SK-N-SH (cell line): ENCODE results near the gene RNASE9. TPM values are rescaled to one million over a fixed set of nuclear protein-coding genes. Genes with fewer than 3 reads are reported as not detected.

Experiments
- CTCF ChIA-PET: fragments of 300-600, 350-600 bp; formaldehyde crosslinking; extraction: SDS; loops from one replicate; lab custom pipeline; 2021; lab: Yijun Ruan, JAX
- POLR2A ChIA-PET: fragments of 350-600 bp; sonication (Branson Sonifier 250); formaldehyde crosslinking; extraction: SDS; loops from one replicate; lab custom pipeline; 2020; ENCODE audit warnings: antibody characterized with exemption, inconsistent platforms; lab: Yijun Ruan, JAX
- DNase-seq: peaks from one replicate; pipeline ENCODE4 v3.0.0; 2012
- H2AFZ ChIP-seq: fragments of 200-600 bp; sonication (generic); 2 replicates; pipeline ENCODE4 v1.8.1; 2016; ENCODE audit warnings: antibody characterized with exemption, mild to moderate bottlenecking, low read depth
- H3F3A ChIP-seq: fragments of 200-600 bp; sonication (generic); replicated peaks from 2 replicates; pipeline ENCODE3; 2016; ENCODE audit warnings: antibody characterized with exemption, mild to moderate bottlenecking; ENCODE audit not compliant: insufficient read depth
- H3K27ac ChIP-seq, 2 experiments: fragments of 200-500 bp in 1 of 2; fragments of 200-600 bp in 1 of 2; sonication (Bioruptor generic) in 1 of 2; sonication (generic), shearing (Covaris generic) in 1 of 2; 2 replicates each; pipeline versions ENCODE4 v1.5.1 to v1.6.1; 2014 to 2016; ENCODE audit warnings: low read depth in 2 of 2, inconsistent platforms in 1 of 2, low read length in 1 of 2, mild to moderate bottlenecking in 1 of 2, mixed read lengths in 1 of 2
- H3K27me3 ChIP-seq: fragments of 200-600 bp; sonication (generic), shearing (Covaris generic); 2 replicates; pipeline ENCODE4 v1.6.1; 2016; ENCODE audit warnings: mixed run types; ENCODE audit not compliant: insufficient read depth
- H3K36me3 ChIP-seq, 2 experiments: fragments of 200-500 bp in 1 of 2; fragments of 200-600 bp in 1 of 2; sonication (Bioruptor generic) in 1 of 2; sonication (generic) in 1 of 2; replicated peaks in 1 of 2; 2 replicates each; pipeline versions ENCODE3 to v1.5.1; 2014 to 2016; ENCODE audit warnings: low read length in 1 of 2, mild to moderate bottlenecking in 1 of 2; ENCODE audit not compliant: insufficient read depth in 2 of 2, control insufficient read depth in 1 of 2
- H3K4me1 ChIP-seq, 2 experiments: fragments of 200-500 bp in 1 of 2; fragments of 200-600 bp in 1 of 2; sonication (Bioruptor generic) in 1 of 2; sonication (generic), shearing (Covaris generic) in 1 of 2; 2 replicates each; pipeline versions ENCODE4 v1.5.1 to v1.6.1; 2014 to 2016; ENCODE audit warnings: low read depth in 1 of 2, low read length in 1 of 2, mixed run types in 1 of 2; ENCODE audit not compliant: insufficient read depth in 2 of 2, control insufficient read depth in 1 of 2
- H3K4me2 ChIP-seq: fragments of 200-600 bp; sonication (generic), shearing (Covaris generic); 2 replicates; pipeline ENCODE4 v1.6.1; 2017; ENCODE audit warnings: mixed run types
- H3K4me3 ChIP-seq, 2 experiments: fragments of 200-500 bp in 1 of 2; fragments of 200-600 bp in 1 of 2; sonication (Bioruptor generic) in 1 of 2; sonication (generic), shearing (Covaris generic) in 1 of 2; 2 replicates each; pipeline versions ENCODE4 v1.5.1 to v1.8.1; 2014 to 2016; ENCODE audit warnings: low read depth in 2 of 2, inconsistent platforms in 1 of 2, low read length in 1 of 2, mild to moderate bottlenecking in 1 of 2, mixed read lengths in 1 of 2, moderate library complexity in 1 of 2
- H3K79me2 ChIP-seq: fragments of 200-600 bp; sonication (generic); 2 replicates; pipeline ENCODE4 v1.8.1; 2017; ENCODE audit warnings: mild to moderate bottlenecking; ENCODE audit not compliant: insufficient read depth
- H3K9ac ChIP-seq: fragments of 200-600 bp; sonication (generic); 2 replicates; pipeline ENCODE4 v1.6.1; 2017; ENCODE audit warnings: mixed run types
- H3K9me2 ChIP-seq: fragments of 200-600 bp; sonication (generic); 2 replicates; pipeline ENCODE4 v1.6.1; 2017; ENCODE audit warnings: mixed run types
- H3K9me3 ChIP-seq: fragments of 200-600 bp; sonication (generic); 2 replicates; pipeline ENCODE4 v1.6.1; 2017; ENCODE audit warnings: mixed run types, mild to moderate bottlenecking, moderate library complexity
- H4K20me1 ChIP-seq: fragments of 200-600 bp; sonication (generic); 2 replicates; pipeline ENCODE4 v1.6.1; 2017; ENCODE audit warnings: mild to moderate bottlenecking, mixed run types; ENCODE audit not compliant: insufficient read depth
- CTCF ChIP-seq: fragments of 200-600 bp; sonication (generic); IDR thresholded peaks from 2 replicates; pipeline ENCODE4 v1.6.1; 2017; ENCODE audit warnings: antibody characterized with exemption, mild to moderate bottlenecking, moderate library complexity
- EP300 ChIP-seq, 2 experiments: IDR thresholded peaks; 2 replicates each; pipeline versions ENCODE4 v1.4.0 to v1.6.1; 2012; ENCODE audit warnings: borderline replicate concordance in 1 of 2, low read depth in 1 of 2, low read length in 1 of 2
- FOXJ3 ChIP-seq: sonication (generic); formaldehyde crosslinking; IDR thresholded peaks from 2 replicates; pipeline ENCODE4 v1.5.1; 2020; ENCODE audit warnings: mild to moderate bottlenecking, missing genetic modification reagents
- GATA2 ChIP-seq: sonication (generic); formaldehyde crosslinking; IDR thresholded peaks from 2 replicates; pipeline ENCODE4 v1.5.0; 2020; ENCODE audit warnings: mild to moderate bottlenecking, missing genetic modification reagents
- JUND ChIP-seq: IDR thresholded peaks from 2 replicates; pipeline ENCODE4 v1.4.0; 2012
- MXI1 ChIP-seq: IDR thresholded peaks from 2 replicates; pipeline ENCODE4 v1.6.1; 2012; ENCODE audit warnings: mild to moderate bottlenecking, low read depth, low read length, improper control_type of control experiment
- NFIC ChIP-seq: IDR thresholded peaks from 2 replicates; pipeline ENCODE4 v1.4.0; 2012; ENCODE audit warnings: borderline replicate concordance
- NRF1 ChIP-seq: IDR thresholded peaks from 2 replicates; pipeline ENCODE4 v1.6.1; 2012; ENCODE audit warnings: low read depth, mild to moderate bottlenecking, low read length
- POLR2AphosphoS5 ChIP-seq: IDR thresholded peaks from 2 replicates; pipeline ENCODE4 v1.6.1; 2012; ENCODE audit warnings: low read depth, low read length
- RAD21 ChIP-seq: IDR thresholded peaks from 2 replicates; pipeline ENCODE4 v1.6.1; 2012; ENCODE audit warnings: mild to moderate bottlenecking, low read length
- SIN3A ChIP-seq: IDR thresholded peaks from 2 replicates; pipeline ENCODE4 v1.6.1; 2012; ENCODE audit warnings: low read depth, mild to moderate bottlenecking, low read length, moderate library complexity, borderline replicate concordance
- SMC3 ChIP-seq: IDR thresholded peaks from 2 replicates; pipeline ENCODE4 v1.6.1; 2012; ENCODE audit warnings: low read depth, low read length, improper control_type of control experiment
- USF1 ChIP-seq: IDR thresholded peaks from 2 replicates; pipeline ENCODE4 v1.4.0; 2012; ENCODE audit warnings: low read depth, borderline replicate concordance
- USF2 ChIP-seq: fragments of 150-350 bp; IDR thresholded peaks from 2 replicates; pipeline ENCODE4 v1.6.1; 2017; ENCODE audit warnings: antibody characterized with exemption, low read length, low read depth, borderline replicate concordance
- WGBS: methylation state at CpG from one replicate; pipeline ENCODE4 v1.1.6; 2017; ENCODE audit warnings: low lambda C conversion rate; 5-methylcytosine and 5-hydroxymethylcytosine counted together
- polyA plus RNA-seq, 3 experiments: library from polyadenylated mRNA; depleted of rRNA; stranded (reverse); fragments of >200 nt; gene quantifications; 2 replicates each; pipeline ENCODE4 v1.2.3, GENCODE V29; 2012

Gene RNASE9
- polyA plus RNA-seq, 1 of the 3 experiments (the other 2 are of a cell fraction), result not detected

GRCh38 chr14:20555845-20556244, 5.0 kb downstream of the RNASE9 start:
- 3% methylated on average over 3 of the region's 3 CpGs for WGBS
- CTCF ChIA-PET, result interaction anchor here (2.4 kb wide), 1 partner anchor 25 kb away, joined by 9 read pairs; no protein-coding TSS in a partner anchor

GRCh38 chr14:20553024-20553423, 7.8 kb downstream of the RNASE9 start:
- Histone ChIP-seq H3K9me2 (no peaks in the 10 kb centered on the region), H2AFZ (no peak overlapping the region), H3K27ac (no peak overlapping the region), H3K4me2 (no peak overlapping the region), H3K9me3 (no peaks in the 10 kb centered on the region), H3K27me3 (peaks cover 49% of the 10 kb centered on the region), H3K4me1 (no peaks in the 10 kb centered on the region), H4K20me1 (no peaks in the 10 kb centered on the region), H3F3A (no peaks in the 10 kb centered on the region), H3K4me3 (no peak overlapping the region), H3K36me3 (no peaks in the 10 kb centered on the region), H3K9ac (no peak overlapping the region), H3K79me2 (no peaks in the 10 kb centered on the region)
- TF ChIP-seq POLR2AphosphoS5 (no peak), EP300 (IDR thresholded peaks at IDR 0.05; ENCODE audit: borderline replicate concordance in 1 of 2, low read depth in 1 of 2, low read length in 1 of 2) (no peak), FOXJ3 (CRISPR knock-in tag) (no peak), SIN3A (no peak), USF1 (no peak)
- DNase-seq, result no peak
- POLR2A ChIA-PET, result no interaction called here
- CTCF ChIA-PET, result no interaction called here

More at GRCh38 chr14:20555845-20556244, 5.0 kb downstream of the RNASE9 start:
- Histone ChIP-seq H3K4me1 (no peaks in the 10 kb centered on the region), H3K36me3 (no peaks in the 10 kb centered on the region), H3K27me3 (peaks cover 35% of the 10 kb centered on the region), H3K27ac (no peak overlapping the region), H3K9ac (no peak overlapping the region), H4K20me1 (no peaks in the 10 kb centered on the region), H3K9me2 (no peaks in the 10 kb centered on the region), H3K4me2 (no peak overlapping the region), H3K79me2 (no peaks in the 10 kb centered on the region), H3K4me3 (no peak overlapping the region), H3K9me3 (no peaks in the 10 kb centered on the region), H3F3A (no peaks in the 10 kb centered on the region), H2AFZ (no peak overlapping the region)
- POLR2A ChIA-PET, result no interaction called here
- TF ChIP-seq USF2 (no peak), GATA2 (no peak), SMC3 (no peak), NRF1 (no peak), MXI1 (no peak)
- no peak for DNase-seq

- Histone ChIP-seq H3K9me2 (no peaks in the 10 kb centered on the region), H3K4me3 (no peak overlapping the region), H3K9ac (no peak overlapping the region), H3K36me3 (no peaks in the 10 kb centered on the region), H3K27me3 (peaks cover 49% of the 10 kb centered on the region), H2AFZ (no peak overlapping the region), H3K9me3 (no peaks in the 10 kb centered on the region), H3K4me1 (no peaks in the 10 kb centered on the region), H3K79me2 (no peaks in the 10 kb centered on the region), H4K20me1 (no peaks in the 10 kb centered on the region), H3F3A (no peaks in the 10 kb centered on the region), H3K27ac (no peak overlapping the region), H3K4me2 (no peak overlapping the region)
- no peak for TF ChIP-seq NFIC
- TF ChIP-seq CTCF, result no peak
- TF ChIP-seq JUND, result no peak
- TF ChIP-seq RAD21, result no peak
- POLR2A ChIA-PET, result no interaction called here
- DNase-seq, result no peak
- CTCF ChIA-PET, result no interaction called here
- 16% methylated on average over 3 of the region's 3 CpGs for WGBS
Measured at GRCh38 chr14:20551606-20552005, 9.2 kb downstream of the RNASE9 start.
